K562 (cell line): ENCODE data around the gene CDH12. TPM values are rescaled to one million over a fixed set of nuclear protein-coding genes. Genes with fewer than 3 reads are reported as not detected.

Experiments used
- ATAC-seq: fragments of 200-7000 bp; cut with Tn5 transposase; 3 replicates; pipeline ENCODE4 v1.9.1; 2020; ENCODE audit warnings: moderate library complexity
- BruUV-seq: library from RNA; stranded (reverse); fragments of 400-500 nt; replicated peaks from 2 replicates; lab custom pipeline; 2021; lab: Mats Ljungman, UMichigan
- CTCF ChIA-PET: fragments of 300-600 bp; formaldehyde crosslinking; extraction: SDS; loops from one replicate; lab custom pipeline; 2021; ENCODE audit warnings: low intra/inter-chr PET ratio; lab: Yijun Ruan, JAX
- POLR2A ChIA-PET: fragments of 300-600, 350-650 bp; sonication (Branson Sonifier 250); formaldehyde crosslinking; extraction: SDS; loops from one replicate; lab custom pipeline; 2021; ENCODE audit warnings: antibody characterized with exemption, inconsistent platforms; lab: Yijun Ruan, JAX
- DNase-seq, 4 experiments: peaks; one replicate each; pipeline versions ENCODE4 v3.0.0 to v3.0.0-alpha.2; 2011 to 2018; ENCODE audit warnings: low spot score in 3 of 4, mixed read lengths in 3 of 4; ENCODE audit errors: extremely low read depth in 1 of 4
- FAIRE-seq: peaks from 2 replicates; lab custom pipeline; 2011; peaks lifted over from hg19 to GRCh38; lab: Jason Lieb, UNC
- H2AFZ ChIP-seq: 2 replicates; pipeline ENCODE4 v1.6.0; 2011; ENCODE audit warnings: low read depth, low read length, control low read depth, inconsistent platforms
- H3K27ac ChIP-seq: fragments of 200-600 bp; 3 replicates; pipeline ENCODE4 v1.8.0; 2011; ENCODE audit warnings: low read depth, mild to moderate bottlenecking, control low read depth, inconsistent platforms, low read length, moderate library complexity, mixed read lengths; ENCODE audit errors: extremely low read depth
- H3K27me3 ChIP-seq, 2 experiments: fragments of 300-600 bp in 1 of 2; 2 replicates in 1 of 2; 3 replicates in 1 of 2; pipeline versions ENCODE4 v1.6.0 to v1.8.0; 2011; ENCODE audit warnings: inconsistent platforms in 2 of 2, low read length in 2 of 2, mild to moderate bottlenecking in 1 of 2, mixed read lengths in 1 of 2, moderate library complexity in 1 of 2; ENCODE audit not compliant: control insufficient read depth in 2 of 2, insufficient read depth in 2 of 2
- H3K36me3 ChIP-seq: fragments of 300-600 bp; 3 replicates; pipeline ENCODE4 v1.8.0; 2011; ENCODE audit warnings: mild to moderate bottlenecking, low read length, inconsistent platforms; ENCODE audit not compliant: control insufficient read depth, insufficient read depth
- H3K4me1 ChIP-seq, 2 experiments: fragments of 200-600 bp in 1 of 2; replicated peaks in 1 of 2; 2 replicates in 1 of 2; 3 replicates in 1 of 2; pipeline versions ENCODE4 v1.5.1 to v1.8.0; 2011; ENCODE audit warnings: inconsistent platforms in 2 of 2, low read length in 2 of 2, mild to moderate bottlenecking in 1 of 2, mixed read lengths in 1 of 2, moderate library complexity in 1 of 2; ENCODE audit not compliant: control insufficient read depth in 2 of 2, insufficient read depth in 2 of 2
- H3K4me2 ChIP-seq: 2 replicates; pipeline ENCODE4 v1.6.1; 2011; ENCODE audit warnings: low read length, control low read depth, inconsistent platforms, mixed read lengths; ENCODE audit not compliant: insufficient read depth
- H3K4me3 ChIP-seq: fragments of 200-600 bp; sonication (generic), shearing (Covaris generic); 2 replicates; pipeline ENCODE4 v1.5.1; 2016; ENCODE audit warnings: control low read depth, inconsistent platforms
- H3K79me2 ChIP-seq: fragments of 200-600 bp; 3 replicates; pipeline ENCODE4 v1.8.0; 2011; ENCODE audit warnings: low read length, inconsistent platforms; ENCODE audit not compliant: control insufficient read depth, insufficient read depth
- H3K9ac ChIP-seq, 2 experiments: 2 replicates each; pipeline versions ENCODE4 v1.6.0 to v1.6.1; 2011; ENCODE audit warnings: low read depth in 2 of 2, low read length in 2 of 2, control low read depth in 1 of 2, inconsistent platforms in 1 of 2, mild to moderate bottlenecking in 1 of 2, mixed read lengths in 1 of 2; ENCODE audit not compliant: insufficient read depth in 1 of 2
- H3K9me1 ChIP-seq: one replicate; pipeline ENCODE4 v1.6.0; 2011; ENCODE audit warnings: inconsistent platforms, mild to moderate bottlenecking, low read length, moderate library complexity; ENCODE audit not compliant: control insufficient read depth, insufficient read depth
- H3K9me3 ChIP-seq: replicated peaks from 2 replicates; pipeline ENCODE4 v1.5.1; 2011; ENCODE audit warnings: low read depth, low read length, inconsistent platforms; ENCODE audit not compliant: control insufficient read depth, insufficient read depth
- H4K20me1 ChIP-seq: replicated peaks from 2 replicates; pipeline ENCODE4 v1.6.1; 2011; ENCODE audit warnings: low read length, inconsistent platforms, mixed read lengths; ENCODE audit not compliant: control insufficient read depth, insufficient read depth
- GATA2 ChIP-seq: sonication (generic); formaldehyde crosslinking; IDR thresholded peaks from 2 replicates; pipeline ENCODE4 v1.4.0; 2020; ENCODE audit warnings: mild to moderate bottlenecking, missing genetic modification reagents
- SMARCB1 ChIP-seq: IDR thresholded peaks from 2 replicates; pipeline ENCODE4 v1.6.1; 2011; ENCODE audit warnings: improper control_type of control experiment, low read depth; ENCODE audit not compliant: insufficient read length
- YY1 ChIP-seq, 3 experiments: IDR thresholded peaks; 2 replicates each; pipeline ENCODE4 v1.6.1; 2011; ENCODE audit warnings: low read length in 2 of 3, mild to moderate bottlenecking in 2 of 3, moderate library complexity in 2 of 3, borderline replicate concordance in 1 of 3, control low read depth in 1 of 3, low read depth in 1 of 3; ENCODE audit not compliant: insufficient read depth in 3 of 3, insufficient replicate concordance in 2 of 3, control insufficient read depth in 1 of 3, insufficient read length in 1 of 3; ENCODE audit errors: extremely low read depth in 1 of 3
- WGBS: fragments of 100-300 bp; shearing (Covaris generic); methylation state at CpG from one replicate; pipeline ENCODE4 v1.1.6; 2016; ENCODE audit warnings: low coverage, mixed read lengths; ENCODE audit not compliant: insufficient coverage; ENCODE audit errors: missing lambda C conversion rate; 5-methylcytosine and 5-hydroxymethylcytosine counted together
- in situ Hi-C: fragments of 300-500 bp; cut with MboI; formaldehyde crosslinking; loops from 4 replicates; pipeline ENCODE4 v1.15.0; 2018; ENCODE audit warnings: inconsistent platforms, mixed read lengths
- intact Hi-C: fragments of 100-400 bp; cut with micrococcal nuclease; formaldehyde crosslinking; loops from 2 replicates; pipeline ENCODE4 v1.14.2; 2022
- polyA plus RNA-seq, 8 experiments: library from polyadenylated mRNA; depleted of rRNA in 4 of 8; stranded (reverse) in 5 of 8; unstranded in 3 of 8; fragments of >200 nt; fragmentation: Nextera tagmentation in 2 of 8; fragmentation: Illumina TruSeq in 1 of 8; extraction: Ambion mirVana in 2 of 8; extraction: Trizol in 1 of 8; gene quantifications; 2 replicates each; pipeline versions ENCODE4 v1.2.1 to v1.2.3, GENCODE V29; 2011 to 2014; ENCODE audit warnings: inconsistent platforms in 1 of 8, missing spikeins in 1 of 8
- total RNA-seq, 7 experiments: library from RNA; depleted of rRNA in 6 of 7; stranded (reverse); fragments of >200 nt in 6 of 7; fragmentation: Illumina TruSeq in 2 of 7; extraction: Trizol in 2 of 7; gene quantifications; 2 replicates each; pipeline versions ENCODE4 v1.2.1 to v1.2.3, GENCODE V29; 2011 to 2021; ENCODE audit warnings: low replicate concordance in 1 of 7
- TF ChIP-seq, protein P1 (sequence below): sonication (generic); formaldehyde crosslinking; IDR thresholded peaks from 2 replicates; pipeline ENCODE4 v1.8.0; 2022; ENCODE audit warnings: mild to moderate bottlenecking, low read depth, missing genetic modification reagents

The CDH12 gene
- total and polyA plus RNA-seq, 9 of the 15 experiments (the other 6 are each of a cell fraction or from before 2014, with no cell fraction given): 0.03 to 1.7 (median 0.37) TPM

DNA sequence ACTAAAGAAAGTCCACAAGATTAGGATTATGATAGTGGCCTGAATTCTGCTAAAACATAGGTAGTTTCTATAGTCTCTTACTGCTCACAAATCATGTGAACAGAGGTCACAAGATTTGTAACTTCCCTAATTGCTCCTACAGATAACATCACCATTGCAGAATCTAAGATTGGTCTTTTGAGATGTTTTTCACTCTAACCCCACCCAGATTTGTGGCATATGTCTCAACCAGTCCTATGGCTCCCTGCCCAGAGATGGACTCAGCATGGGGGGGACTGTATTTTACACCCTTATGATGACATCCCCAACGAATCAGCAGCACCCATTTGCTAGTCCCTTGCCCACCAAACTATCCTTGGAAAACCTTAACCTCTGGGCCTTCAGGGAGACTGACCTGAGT lies 1046.2 kb downstream of the CDH12 start:
- no TSS peak for BruUV-seq
- Histone ChIP-seq H3K9me1 (no peaks in the 10 kb centered on the region), H4K20me1 (no peaks in the 10 kb centered on the region), H3K36me3 (no peaks in the 10 kb centered on the region), H3K79me2 (no peaks in the 10 kb centered on the region), H3K4me3 (no peak overlapping the region), H2AFZ (no peak overlapping the region), H3K4me2 (no peak overlapping the region), H3K4me1 (no peaks in the 10 kb centered on the region), H3K27ac (no peak overlapping the region), H3K9ac (no peak overlapping the region), H3K27me3 (no peaks in the 10 kb centered on the region), H3K9me3 (no peaks in the 10 kb centered on the region)
- in situ Hi-C loops (no loop called here), intact Hi-C loops (no loop called here)
- ChIA-PET POLR2A (no interaction called here), CTCF (no interaction called here)
- WGBS: 0% methylated on average over 1 of the region's 1 CpG
- TF ChIP-seq SMARCB1 (no peak), GATA2 (CRISPR knock-in tag) (no peak), YY1 (IDR thresholded peaks at IDR 0.05; ENCODE audit: borderline replicate concordance in 1 of 3, control insufficient read depth in 1 of 3, extremely low read depth in 1 of 3, insufficient read depth in 3 of 3, insufficient read length in 1 of 3, insufficient replicate concordance in 2 of 3, low read depth in 1 of 3, low read length in 2 of 3) (no peak)
- TF ChIP-seq, protein P1, sequence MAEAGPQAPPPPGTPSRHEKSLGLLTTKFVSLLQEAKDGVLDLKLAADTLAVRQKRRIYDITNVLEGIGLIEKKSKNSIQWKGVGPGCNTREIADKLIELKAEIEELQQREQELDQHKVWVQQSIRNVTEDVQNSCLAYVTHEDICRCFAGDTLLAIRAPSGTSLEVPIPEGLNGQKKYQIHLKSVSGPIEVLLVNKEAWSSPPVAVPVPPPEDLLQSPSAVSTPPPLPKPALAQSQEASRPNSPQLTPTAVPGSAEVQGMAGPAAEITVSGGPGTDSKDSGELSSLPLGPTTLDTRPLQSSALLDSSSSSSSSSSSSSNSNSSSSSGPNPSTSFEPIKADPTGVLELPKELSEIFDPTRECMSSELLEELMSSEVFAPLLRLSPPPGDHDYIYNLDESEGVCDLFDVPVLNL (CRISPR knock-in tag): no peak
- DNase-seq: no peak
- FAIRE-seq: no peak
- ATAC-seq: no peak
